Cardiac muscle cell (in vitro differentiated cells and primary cell): ENCODE results near the gene NOS1. TPM values are rescaled to one million over a fixed set of nuclear protein-coding genes. Genes with fewer than 3 reads are reported as not detected.
"Not testable (repeated sequence)": the region's sequence is repeated elsewhere in the genome, so short reads cannot be mapped to it uniquely, and the experiment has no call there.

ENCODE experiments used
- DNase-seq, 2 donors: peaks; one replicate each; pipeline versions ENCODE4 v3.0.0 to v3.0.0-alpha.2; 2010 to 2017; ENCODE audit warnings: low read depth in 1 of 2, low spot score in 1 of 2
- H3K27ac ChIP-seq: fragments of 200-600 bp; sonication (generic); 2 replicates; pipeline ENCODE4 v1.5.1; 2016
- H3K27me3 ChIP-seq: fragments of 200-600 bp; sonication (generic); 2 replicates; pipeline ENCODE4 v1.6.0; 2016; ENCODE audit warnings: control low read depth
- H3K36me3 ChIP-seq: fragments of 200-600 bp; sonication (generic); 2 replicates; pipeline ENCODE4 v1.5.1; 2016; ENCODE audit warnings: control low read depth
- H3K4me1 ChIP-seq: fragments of 200-600 bp; sonication (generic); 2 replicates; pipeline ENCODE4 v1.8.1; 2017; ENCODE audit warnings: low read depth, mild to moderate bottlenecking, mixed run types
- H3K4me3 ChIP-seq: fragments of 200-600 bp; sonication (generic); 2 replicates; pipeline ENCODE4 v1.5.1; 2016; ENCODE audit warnings: mild to moderate bottlenecking
- H3K9me3 ChIP-seq: fragments of 200-600 bp; sonication (generic); 2 replicates; pipeline ENCODE4 v1.5.1; 2017; ENCODE audit warnings: low read depth, mild to moderate bottlenecking, control low read depth
- polyA plus RNA-seq: library from polyadenylated mRNA; unstranded; fragments of >200 nt; fragmentation: Nextera tagmentation; extraction: Ambion mirVana; gene quantifications from 2 replicates; pipeline ENCODE4 v1.2.1, GENCODE V29; 2016
- total RNA-seq: library from RNA; depleted of rRNA; stranded (reverse); fragments of >200 nt; gene quantifications from 2 replicates; pipeline ENCODE4 v1.2.3, GENCODE V29; 2016
- TF ChIP-seq, protein P1 (sequence below): IDR thresholded peaks from 2 replicates; pipeline ENCODE4 v1.5.1; 2012; ENCODE audit warnings: low read depth, mild to moderate bottlenecking, low read length

The NOS1 gene
- total and polyA plus RNA-seq, 2 experiments from 2014 or later, result not detected

DNA sequence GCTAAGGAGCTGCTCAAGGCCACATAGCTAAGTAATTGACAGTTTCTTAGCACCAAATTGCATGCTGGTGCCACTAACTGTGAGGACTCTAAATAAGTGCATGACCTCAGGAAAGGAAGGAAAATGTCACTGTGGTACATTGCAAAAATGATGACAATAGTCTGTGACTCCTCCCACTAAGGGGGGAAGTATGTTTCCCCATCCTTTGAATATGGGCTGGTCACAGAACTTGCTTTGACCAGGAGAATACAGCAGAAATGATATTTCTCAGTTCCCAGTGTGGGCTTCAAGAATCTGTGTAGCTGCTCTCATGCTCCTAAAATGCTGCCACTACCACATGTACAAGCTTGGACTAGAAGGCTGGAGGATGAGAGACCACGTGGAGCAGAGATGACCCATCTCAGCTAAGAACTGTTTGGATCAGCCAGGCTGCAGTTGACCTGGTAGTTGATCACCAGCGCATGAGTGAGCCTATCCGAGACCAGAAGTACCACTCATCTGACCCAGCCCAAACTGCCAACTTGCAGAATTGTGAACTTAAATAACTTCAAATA is 42.2 kb upstream of the NOS1 start:
- Histone ChIP-seq H3K9me3 (no peaks in the 10 kb centered on the region), H3K36me3 (no peaks in the 10 kb centered on the region), H3K27ac (no peak overlapping the region), H3K27me3 (no peaks in the 10 kb centered on the region), H3K4me3 (no peak overlapping the region), H3K4me1 (peaks cover 6% of the 10 kb centered on the region)
- TF ChIP-seq, protein P1, sequence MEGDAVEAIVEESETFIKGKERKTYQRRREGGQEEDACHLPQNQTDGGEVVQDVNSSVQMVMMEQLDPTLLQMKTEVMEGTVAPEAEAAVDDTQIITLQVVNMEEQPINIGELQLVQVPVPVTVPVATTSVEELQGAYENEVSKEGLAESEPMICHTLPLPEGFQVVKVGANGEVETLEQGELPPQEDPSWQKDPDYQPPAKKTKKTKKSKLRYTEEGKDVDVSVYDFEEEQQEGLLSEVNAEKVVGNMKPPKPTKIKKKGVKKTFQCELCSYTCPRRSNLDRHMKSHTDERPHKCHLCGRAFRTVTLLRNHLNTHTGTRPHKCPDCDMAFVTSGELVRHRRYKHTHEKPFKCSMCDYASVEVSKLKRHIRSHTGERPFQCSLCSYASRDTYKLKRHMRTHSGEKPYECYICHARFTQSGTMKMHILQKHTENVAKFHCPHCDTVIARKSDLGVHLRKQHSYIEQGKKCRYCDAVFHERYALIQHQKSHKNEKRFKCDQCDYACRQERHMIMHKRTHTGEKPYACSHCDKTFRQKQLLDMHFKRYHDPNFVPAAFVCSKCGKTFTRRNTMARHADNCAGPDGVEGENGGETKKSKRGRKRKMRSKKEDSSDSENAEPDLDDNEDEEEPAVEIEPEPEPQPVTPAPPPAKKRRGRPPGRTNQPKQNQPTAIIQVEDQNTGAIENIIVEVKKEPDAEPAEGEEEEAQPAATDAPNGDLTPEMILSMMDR, result no peak
- DNase-seq, result no peak

DNA sequence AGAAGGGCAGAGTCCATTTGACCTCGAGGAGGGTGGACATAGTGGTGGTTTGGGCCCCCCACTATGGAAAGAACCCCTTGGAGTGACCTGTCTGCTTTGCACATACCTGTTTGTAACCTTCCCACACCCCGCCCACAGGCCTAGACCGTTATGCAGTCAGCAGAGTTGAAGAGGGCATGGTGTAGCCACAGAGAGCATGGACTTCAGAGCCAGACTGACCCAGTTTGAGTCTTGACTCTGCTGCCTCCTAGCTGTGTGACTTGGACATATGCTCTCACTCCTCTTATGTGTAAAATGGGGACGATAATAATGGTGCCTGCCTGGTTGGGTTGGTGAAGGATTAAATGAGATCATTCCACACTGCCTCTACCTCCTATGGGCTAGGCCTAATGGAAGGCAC is 40.9 kb upstream of the NOS1 start:
- no peak for DNase-seq
- no peaks in the 10 kb centered on the region for H3K36me3 ChIP-seq
- TF ChIP-seq, protein P1, result no peak

DNA sequence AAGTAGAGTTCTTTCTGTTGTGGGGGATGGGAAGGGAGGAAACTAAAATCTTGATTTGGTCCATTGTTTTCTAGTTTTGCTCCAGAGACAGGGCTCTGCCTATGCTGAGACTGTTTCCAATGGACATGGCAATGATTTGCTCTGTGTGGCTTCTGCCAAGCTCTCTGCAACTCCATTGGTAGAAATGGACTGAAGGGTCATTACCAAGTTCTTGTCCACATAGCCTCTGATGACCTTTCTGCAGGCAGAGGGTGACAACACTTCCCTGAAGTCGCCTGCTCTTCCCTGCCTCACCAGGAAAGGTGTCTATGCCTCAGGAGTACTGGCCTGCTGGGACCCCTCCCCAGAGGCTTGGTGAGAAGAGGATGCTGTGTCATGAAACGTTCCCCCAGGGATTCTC is 39.5 kb upstream of the NOS1 start:
- Histone ChIP-seq H3K27me3 (no peaks in the 10 kb centered on the region), H3K4me3 (no peak overlapping the region), H3K27ac (no peak overlapping the region), H3K9me3 (no peaks in the 10 kb centered on the region), H3K4me1 (no peaks in the 10 kb centered on the region), H3K36me3 (no peaks in the 10 kb centered on the region)
- DNase-seq, result no peak
- TF ChIP-seq, protein P1, result no peak

More for the DNA sequence above, 40.9 kb upstream of the NOS1 start:
- Histone ChIP-seq H3K27me3 (no peaks in the 10 kb centered on the region), H3K27ac (no peak overlapping the region), H3K4me3 (no peak overlapping the region), H3K9me3 (no peaks in the 10 kb centered on the region), H3K4me1 (no peaks in the 10 kb centered on the region)

DNA sequence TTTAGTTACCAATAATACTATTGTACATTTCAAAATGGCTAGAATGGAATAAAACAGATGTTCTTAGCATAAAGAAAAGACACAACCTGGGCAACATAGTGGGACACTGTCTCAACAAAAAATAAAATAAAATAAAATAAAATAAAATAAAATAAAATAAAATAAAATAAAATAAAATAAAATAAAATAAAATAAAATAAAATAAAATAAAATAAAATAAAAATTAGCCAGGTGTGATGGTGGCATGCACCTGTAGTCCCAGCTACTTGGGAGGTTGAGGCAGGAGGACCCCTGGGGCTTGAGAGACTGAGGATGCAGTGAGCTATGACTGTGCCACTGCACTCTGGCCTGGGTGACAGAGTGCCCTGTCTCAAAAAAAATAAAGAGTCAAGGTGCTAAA is 37.1 kb upstream of the NOS1 start:
- not testable (repeated sequence) for H3K9me3 ChIP-seq, H3K4me3 ChIP-seq, H3K27me3 ChIP-seq, H3K27ac ChIP-seq, H3K36me3 ChIP-seq, DNase-seq, H3K4me1 ChIP-seq

GRCh38 chr12:117395766-117396165 is 34.3 kb upstream of the NOS1 start:
- H3K9me3 ChIP-seq, result no peaks in the 10 kb centered on the region
- no peak for DNase-seq
- TF ChIP-seq, protein P1, result no peak
- H3K4me1 ChIP-seq, result no peaks in the 10 kb centered on the region
- H3K27ac ChIP-seq, result no peak overlapping the region
- no peak overlapping the region for H3K4me3 ChIP-seq
- H3K27me3 ChIP-seq, result no peaks in the 10 kb centered on the region
- H3K36me3 ChIP-seq, result no peaks in the 10 kb centered on the region

GRCh38 chr12:117394491-117394890 is 33.1 kb upstream of the NOS1 start:
- Histone ChIP-seq H3K36me3 (no peaks in the 10 kb centered on the region), H3K4me1 (no peaks in the 10 kb centered on the region), H3K27me3 (no peaks in the 10 kb centered on the region), H3K9me3 (no peaks in the 10 kb centered on the region), H3K4me3 (no peak overlapping the region), H3K27ac (no peak overlapping the region)
- no peak for DNase-seq
- TF ChIP-seq, protein P1, result no peak
